Hair follicular keratinocyte (primary cell): ENCODE data around the gene FAM13A. TPM values are rescaled to one million over a fixed set of nuclear protein-coding genes. Genes with fewer than 3 reads are reported as not detected.

Source experiments
- total RNA-seq: library from RNA; depleted of rRNA; stranded (reverse); fragments of >200 nt; gene quantifications from 2 replicates; pipeline ENCODE4 v1.2.3, GENCODE V29; 2015

Gene FAM13A
- 4.0 and 5.0 TPM in 2 replicates for total RNA-seq

GRCh38 chr4:89056953-89057398, at the start of gene FAM13A:
Gene FAM13A (minus strand): TSS chr4:89057185. CDS start chr4:89056964, 221 bp downstream.

DNA sequence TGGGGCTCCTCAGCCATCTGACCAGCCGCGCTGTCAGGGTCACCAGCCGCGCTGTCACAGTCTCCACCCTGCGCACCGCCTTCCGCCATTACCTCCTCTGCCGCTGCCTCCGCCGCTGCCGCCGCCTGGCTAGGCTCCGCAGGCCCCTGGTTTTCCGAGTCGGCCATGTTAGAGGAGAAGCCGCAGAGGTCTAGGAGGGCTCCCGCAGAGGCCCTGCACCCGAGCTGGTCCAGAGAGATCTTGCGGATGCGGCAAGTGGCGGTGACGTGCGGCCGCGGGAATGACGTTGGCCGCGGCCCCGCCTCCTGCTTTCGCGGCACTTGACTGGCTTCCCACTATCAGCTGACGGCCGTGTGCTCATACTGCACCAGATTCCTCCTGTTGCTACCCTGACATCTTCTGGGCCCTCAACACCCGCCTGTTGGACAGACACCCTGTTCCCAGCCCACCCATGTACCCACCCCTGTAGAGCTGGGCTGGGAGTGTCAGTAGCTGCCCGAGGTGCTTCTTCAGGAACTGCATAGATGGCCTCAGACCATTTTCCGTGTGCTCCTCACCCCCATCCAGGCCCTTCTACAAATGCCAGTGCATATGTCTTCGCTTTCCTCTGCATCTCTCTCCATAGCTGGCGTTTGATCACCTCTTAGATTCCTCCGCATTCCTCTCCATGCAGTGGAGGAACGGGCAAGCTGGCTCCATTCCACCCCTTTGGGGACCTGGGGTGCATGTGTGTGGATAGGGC, 359.2 kb downstream of the FAM13A start, which contains the start of gene NAP1L5:
Gene NAP1L5 (minus strand): TSS at position 242 of the 742 bp plus-strand sequence. CDS start 75 bp downstream, at position 167.

Other genes starting within 250 kb of the FAM13A start
- gene TIGD2, start 54.3 kb upstream of the FAM13A start, total RNA-seq = 6.4 and 6.8 TPM in 2 replicates